Common myeloid progenitor, CD34-positive (primary cell): ENCODE results near the gene MYLK4.

Source experiments
- CTCF ChIA-PET: fragments of 350-600 bp; sonication (Branson Sonifier 250); formaldehyde crosslinking; loops from one replicate; lab custom pipeline; 2021; ENCODE audit warnings: antibody characterized with exemption; lab: Charles Lee
- POLR2A ChIA-PET: fragments of 350-600 bp; sonication (Branson Sonifier 250); formaldehyde crosslinking; loops from one replicate; lab custom pipeline; 2021; ENCODE audit warnings: antibody characterized with exemption; lab: Charles Lee
- DNase-seq, 3 donors: peaks; one replicate each; pipeline versions ENCODE4 v3.0.0 to v3.0.0-alpha.2; 2013
- H3K27ac ChIP-seq, 2 experiments: 1 replicate in 1 of 2; 2 replicates in 1 of 2; pipeline ENCODE4 v1.7.0; 2013; ENCODE audit warnings: inconsistent platforms in 2 of 2, low read length in 2 of 2, mild to moderate bottlenecking in 2 of 2, low read depth in 1 of 2, moderate library complexity in 1 of 2; ENCODE audit not compliant: severe bottlenecking in 2 of 2, insufficient read depth in 1 of 2, poor library complexity in 1 of 2
- H3K27me3 ChIP-seq, 5 experiments: replicated peaks in 2 of 5; 1 replicate in 3 of 5; 2 replicates in 2 of 5; pipeline versions ENCODE4 v1.6.1 to v1.7.0; 2013; ENCODE audit warnings: low read length in 4 of 5, mild to moderate bottlenecking in 2 of 5, moderate library complexity in 2 of 5, inconsistent platforms in 1 of 5; ENCODE audit not compliant: insufficient read depth in 5 of 5, control insufficient read depth in 4 of 5
- H3K36me3 ChIP-seq, 4 experiments: 1 replicate in 2 of 4; 2 replicates in 2 of 4; pipeline versions ENCODE4 v1.6.1 to v1.7.0; 2013; ENCODE audit warnings: low read length in 3 of 4, control low read depth in 1 of 4, mild to moderate bottlenecking in 1 of 4; ENCODE audit not compliant: control insufficient read depth in 4 of 4, insufficient read depth in 4 of 4
- H3K4me1 ChIP-seq, 4 experiments: 1 replicate in 3 of 4; 2 replicates in 1 of 4; pipeline versions ENCODE4 v1.6.1 to v1.7.1; 2013; ENCODE audit warnings: low read length in 3 of 4, mild to moderate bottlenecking in 3 of 4, control low read depth in 1 of 4, inconsistent platforms in 1 of 4, moderate library complexity in 1 of 4; ENCODE audit not compliant: control insufficient read depth in 4 of 4, insufficient read depth in 4 of 4; ENCODE audit errors: control extremely low read depth in 1 of 4
- H3K4me3 ChIP-seq, 7 experiments: 1 replicate in 4 of 7; 2 replicates in 3 of 7; pipeline versions ENCODE4 v1.5.1 to v1.7.0; 2013; ENCODE audit warnings: mild to moderate bottlenecking in 7 of 7, low read length in 6 of 7, moderate library complexity in 6 of 7, inconsistent platforms in 2 of 7, low read depth in 2 of 7, control low read depth in 1 of 7; ENCODE audit not compliant: insufficient read depth in 4 of 7, control insufficient read depth in 1 of 7; ENCODE audit errors: extremely low read depth in 1 of 7
- H3K9me3 ChIP-seq, 5 experiments: 1 replicate in 4 of 5; 2 replicates in 1 of 5; pipeline versions ENCODE4 v1.6.1 to v1.7.1; 2013; ENCODE audit warnings: low read length in 4 of 5, mild to moderate bottlenecking in 2 of 5, inconsistent platforms in 1 of 5, low read depth in 1 of 5, moderate library complexity in 1 of 5; ENCODE audit not compliant: control insufficient read depth in 4 of 5, insufficient read depth in 2 of 5; ENCODE audit errors: control extremely low read depth in 1 of 5
- WGBS: methylation state at CpG from one replicate; pipeline ENCODE4 v1.1.5; 2013; ENCODE audit not compliant: insufficient coverage; 5-methylcytosine and 5-hydroxymethylcytosine counted together

The MYLK4 gene

GRCh38 chr6:2688401-2689064, 62.2 kb downstream of the MYLK4 start:
- 96% methylated on average over 3 of the region's 8 CpGs for WGBS
- ChIA-PET CTCF (no interaction called here), POLR2A (no interaction called here)
- no peak overlapping the region for H3K4me3 ChIP-seq
- no peaks in the 10 kb centered on the region for H3K9me3 ChIP-seq
- H3K27ac ChIP-seq = no peak overlapping the region
- no peaks in the 10 kb centered on the region for H3K4me1 ChIP-seq
- peaks cover 0 to 4% (median 1%) of the 10 kb centered on the region in 4 experiments for H3K36me3 ChIP-seq
- DNase-seq = peak in 2 of 3 donors; percentile 26 to 46
- H3K27me3 ChIP-seq = no peaks in the 10 kb centered on the region

- POLR2A ChIA-PET = no interaction called here
These were observed 63.3 kb downstream of the MYLK4 start for GRCh38 chr6:2687456-2687855.

GRCh38 chr6:2686515-2686914, 64.2 kb downstream of the MYLK4 start:
- no peak for DNase-seq
- H3K27me3 ChIP-seq = no peaks in the 10 kb centered on the region
- POLR2A ChIA-PET = no interaction called here
- WGBS = 91% methylated on average over 9 of the region's 11 CpGs
- H3K4me1 ChIP-seq = peaks cover 3 to 10% (median 7%) of the 10 kb centered on the region in 4 experiments
- CTCF ChIA-PET = no interaction called here
- no peak overlapping the region for H3K4me3 ChIP-seq
- H3K27ac ChIP-seq = no peak overlapping the region
- peaks cover 0 to 4% (median 1%) of the 10 kb centered on the region in 4 experiments for H3K36me3 ChIP-seq
- H3K9me3 ChIP-seq = no peaks in the 10 kb centered on the region

More at GRCh38 chr6:2687456-2687855, 63.3 kb downstream of the MYLK4 start:
- no peaks in the 10 kb centered on the region for H3K9me3 ChIP-seq
- H3K4me1 ChIP-seq = peaks cover 0 to under 1% (median 0%) of the 10 kb centered on the region in 4 experiments
- peaks cover 0 to 4% (median 1%) of the 10 kb centered on the region in 4 experiments for H3K36me3 ChIP-seq
- H3K4me3 ChIP-seq = no peak overlapping the region
- no peaks in the 10 kb centered on the region for H3K27me3 ChIP-seq
- no peak overlapping the region for H3K27ac ChIP-seq
- WGBS = 100% methylated on average over 4 of the region's 7 CpGs
- DNase-seq = no peak
- CTCF ChIA-PET = no interaction called here

DNA sequence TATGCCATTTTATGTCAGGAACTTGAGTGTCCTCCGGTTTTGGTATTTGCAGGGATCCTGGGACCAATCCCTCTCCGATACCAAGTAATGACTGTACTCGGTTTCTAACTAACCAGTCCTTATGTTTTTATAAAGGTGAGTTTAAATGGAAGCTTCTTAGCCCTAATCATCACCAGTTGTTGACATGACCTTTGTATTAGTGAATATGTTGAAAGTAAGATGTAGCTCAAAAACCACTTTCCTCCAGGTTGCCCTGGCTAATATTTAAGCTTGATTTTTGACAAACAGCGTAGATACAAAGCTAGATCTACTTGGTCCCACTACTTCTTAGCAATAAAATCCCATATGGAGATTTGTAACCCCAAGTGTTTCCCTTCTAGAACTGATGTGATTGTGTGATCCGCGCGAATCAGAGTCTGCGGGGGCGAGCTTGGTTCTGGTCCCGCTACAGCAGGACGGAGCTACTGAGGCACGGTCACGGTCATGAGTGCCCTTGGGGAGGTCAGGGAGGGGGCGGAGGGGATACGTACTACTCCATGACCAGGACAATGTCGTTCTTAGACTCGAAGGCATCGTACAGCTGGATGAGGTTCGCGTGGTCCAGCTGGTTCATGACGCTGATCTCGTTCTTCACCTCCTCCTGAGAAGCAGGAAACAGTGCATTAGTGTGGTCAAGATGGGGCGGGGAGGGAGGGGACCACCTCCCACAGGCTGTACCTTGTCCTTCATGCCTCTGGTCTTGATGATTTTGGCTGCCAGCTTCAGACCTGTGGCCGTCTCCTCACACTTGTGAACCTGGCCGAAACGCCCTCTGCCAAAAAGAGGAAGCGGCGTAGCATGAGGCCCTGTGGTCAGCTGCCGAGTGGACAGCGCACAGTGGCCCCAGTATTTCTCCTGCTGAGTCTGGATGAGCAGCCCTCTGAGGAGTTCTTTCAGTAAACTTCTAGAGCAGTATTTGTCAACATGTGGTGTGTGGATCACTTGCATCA, 65.7 kb downstream of the MYLK4 start:
- no peaks in the 10 kb centered on the region for H3K27me3 ChIP-seq
- WGBS = 98% methylated on average over 21 of the region's 30 CpGs
- peaks cover 0 to 4% (median 1%) of the 10 kb centered on the region in 4 experiments for H3K36me3 ChIP-seq
- no peak for DNase-seq
- peaks cover 3 to 11% (median 7%) of the 10 kb centered on the region in 4 experiments for H3K4me1 ChIP-seq
- no peak overlapping the region for H3K4me3 ChIP-seq
- H3K9me3 ChIP-seq = no peaks in the 10 kb centered on the region
- H3K27ac ChIP-seq = no peak overlapping the region
- CTCF ChIA-PET = interaction anchor here (0.6 to 1.6 kb wide), 3 partner anchors 11 to 226 kb away, joined by 3 to 5 read pairs (median 4); no protein-coding TSS in a partner anchor
- POLR2A ChIA-PET = no interaction called here

- POLR2A ChIA-PET = no interaction called here
- WGBS = 100% methylated on average over 18 of the region's 18 CpGs
- Histone ChIP-seq H3K4me1 (peaks cover 3 to 11% (median 7%) of the 10 kb centered on the region in 4 experiments), H3K4me3 (no peak overlapping the region), H3K27ac (no peak overlapping the region), H3K27me3 (no peaks in the 10 kb centered on the region), H3K36me3 (peaks cover 0 to 4% (median 1%) of the 10 kb centered on the region in 4 experiments), H3K9me3 (no peaks in the 10 kb centered on the region)
- CTCF ChIA-PET = interaction anchor here (1.0 kb wide), 1 partner anchor 18 kb away, joined by 5 read pairs; no protein-coding TSS in a partner anchor
- no peak for DNase-seq
These were observed 66.5 kb downstream of the MYLK4 start for GRCh38 chr6:2684103-2684749.

DNA sequence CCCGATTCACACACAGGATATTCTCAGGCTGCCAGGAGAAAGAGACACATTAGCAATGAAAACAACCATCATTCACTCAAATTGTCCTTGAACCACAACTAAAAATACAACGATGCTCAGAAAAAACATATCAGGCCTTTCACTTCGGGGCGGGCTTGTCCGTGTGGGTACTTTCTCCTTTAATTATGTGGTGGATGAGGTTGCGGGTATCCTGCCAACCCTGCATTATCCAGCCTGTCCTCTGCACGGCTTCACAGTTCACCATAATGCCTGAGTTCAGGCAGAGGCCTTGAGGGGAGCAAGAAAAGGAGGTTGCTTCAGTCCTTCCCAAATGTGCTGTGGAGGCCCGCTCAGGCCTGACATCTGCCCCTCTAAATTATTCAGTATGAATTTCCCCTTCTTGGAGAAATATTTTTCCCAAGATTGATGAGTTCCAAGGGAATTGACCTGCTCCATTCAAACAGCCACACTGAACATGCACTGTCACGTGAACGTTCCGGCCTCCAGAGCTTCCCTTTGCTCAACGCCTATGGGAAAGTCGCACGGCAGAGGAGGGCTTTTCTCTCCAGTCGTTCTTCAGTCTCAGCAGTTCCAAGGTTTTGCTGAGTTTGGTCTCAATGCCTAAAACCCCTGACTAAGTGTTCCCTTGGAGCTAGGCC, 70.3 kb downstream of the MYLK4 start:
- DNase-seq = no peak
- H3K4me1 ChIP-seq = peaks cover 3 to 11% (median 7%) of the 10 kb centered on the region in 4 experiments
- H3K9me3 ChIP-seq = no peaks in the 10 kb centered on the region
- over 99% methylated on average over 11 of the region's 15 CpGs for WGBS
- POLR2A ChIA-PET = no interaction called here
- no peaks in the 10 kb centered on the region for H3K27me3 ChIP-seq
- peaks cover 0 to 7% (median 1%) of the 10 kb centered on the region in 4 experiments for H3K36me3 ChIP-seq
- CTCF ChIA-PET = no interaction called here
- H3K4me3 ChIP-seq = no peak overlapping the region
- H3K27ac ChIP-seq = no peak overlapping the region
